GM23248 (cell line): ENCODE results near the gene MAP3K20.

Source experiments
- EZH2 ChIP-seq: fragments of 200-600 bp; sonication (generic); IDR thresholded peaks from 2 replicates; pipeline ENCODE4 v1.6.1; 2018; ENCODE audit warnings: antibody characterized with exemption, mild to moderate bottlenecking; ENCODE audit not compliant: insufficient read depth, poor library complexity, severe bottlenecking
- EZH2phosphoT487 ChIP-seq: fragments of 200-600 bp; sonication (generic); IDR thresholded peaks from 2 replicates; pipeline ENCODE4 v1.6.1; 2018; ENCODE audit warnings: antibody characterized with exemption, moderate library complexity, mild to moderate bottlenecking, low read depth; ENCODE audit not compliant: insufficient read depth

DNA sequence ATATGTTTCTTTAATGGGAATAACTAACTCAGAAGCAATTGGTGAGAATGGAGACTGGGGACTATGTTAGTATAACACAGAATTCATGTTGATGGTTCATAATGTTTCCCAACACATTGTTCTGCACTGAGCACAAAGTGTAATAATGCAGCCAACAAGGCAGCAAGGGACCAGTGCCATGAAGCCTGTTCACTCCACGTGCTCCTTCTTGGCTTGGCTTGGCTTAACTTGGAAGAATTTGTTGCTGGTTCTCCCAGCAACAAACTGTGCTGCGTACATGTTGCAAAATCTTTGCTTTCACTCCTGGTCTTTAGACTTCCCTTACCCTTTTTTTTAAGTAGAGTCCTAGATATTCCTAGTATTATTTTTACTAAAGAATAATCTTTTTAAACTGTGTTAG lies 129.7 kb downstream of the MAP3K20 start:
- TF ChIP-seq EZH2phosphoT487 (no peak), EZH2 (no peak)
